ENCODE measurements around the gene KDR. TPM values are rescaled to one million over a fixed set of nuclear protein-coding genes. Genes with fewer than 3 reads are reported as not detected.

The KDR gene
- total and polyA plus RNA-seq, 9 of the 15 experiments (the other 6 are each of a cell fraction or from before 2014, with no cell fraction given), result 0.13 TPM; not detected in 8

DNA sequence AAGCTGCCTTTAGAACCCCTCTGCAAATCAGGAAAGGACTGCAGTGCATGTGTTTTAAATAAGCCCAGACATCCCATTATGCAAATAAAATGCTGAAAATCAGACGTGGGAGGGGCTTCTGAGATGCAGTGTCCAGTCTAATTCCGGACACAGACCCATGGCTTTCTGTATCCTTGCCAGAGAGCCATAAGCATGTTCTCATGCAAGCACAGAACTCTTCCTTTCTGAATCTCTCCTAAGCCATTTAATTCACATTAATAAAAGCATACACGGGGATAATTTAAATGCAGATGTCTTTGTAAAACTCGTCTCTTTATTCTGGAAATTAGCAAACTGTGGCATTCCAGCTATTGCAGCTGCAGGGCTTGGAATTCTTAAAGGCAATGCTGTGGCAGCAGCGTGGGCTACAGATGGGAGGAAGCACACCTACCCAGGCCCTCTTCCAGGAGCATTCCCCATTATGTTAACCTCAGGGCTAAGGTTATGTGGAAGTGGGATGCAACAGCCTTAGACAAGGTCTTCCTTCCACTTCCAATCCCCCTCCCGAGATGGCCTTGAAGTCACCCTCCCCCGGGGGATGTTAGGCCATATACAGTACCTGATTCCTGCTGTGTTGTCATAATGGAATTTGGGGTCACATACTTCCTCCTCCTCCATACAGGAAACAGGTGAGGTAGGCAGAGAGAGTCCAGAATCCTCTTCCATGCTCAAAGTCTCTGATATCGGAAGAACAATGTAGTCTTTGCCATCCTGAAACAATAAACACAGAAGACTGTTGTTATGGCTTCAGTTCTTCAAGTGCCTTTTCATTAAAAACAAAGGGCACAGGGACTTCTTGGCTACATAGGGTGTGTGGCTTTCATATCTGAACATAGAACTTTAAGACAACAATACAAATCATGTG lies 38.1 kb downstream of the KDR start:
- no peak overlapping the region for H2AFZ ChIP-seq (ENCODE audit: low read depth, low read length)
- POLR2A ChIA-PET, result interaction anchor here (0.8 kb wide), 1 partner anchor 12 kb away, joined by 3 read pairs; no protein-coding TSS in a partner anchor
- no TSS peak for BruUV-seq (replicated peaks)
- in situ Hi-C loops (cut with MboI), result no loop called here
- H3K4me1 ChIP-seq (replicated peaks in 1 of 2; ENCODE audit: control insufficient read depth in 2 of 2, insufficient read depth in 2 of 2, low read length in 2 of 2), result no peaks in the 10 kb centered on the region
- no peaks in the 10 kb centered on the region for H3K9me1 ChIP-seq (ENCODE audit: control insufficient read depth, insufficient read depth, low read length)
- intact Hi-C loops (cut with micrococcal nuclease), result no loop called here
- H4K20me1 ChIP-seq (replicated peaks; ENCODE audit: control insufficient read depth, insufficient read depth, low read length), result no peaks in the 10 kb centered on the region
- FAIRE-seq (no peak), DNase-seq (ENCODE audit: extremely low read depth in 1 of 4, low spot score in 3 of 4) (no peak), ATAC-seq (no peak)
- H3K9ac ChIP-seq (ENCODE audit: insufficient read depth in 1 of 2, low read depth in 2 of 2, low read length in 2 of 2), result no peak overlapping the region
- H3K36me3 ChIP-seq (ENCODE audit: control insufficient read depth, insufficient read depth, low read length), result no peaks in the 10 kb centered on the region
- H3K27me3 ChIP-seq (ENCODE audit: control insufficient read depth in 2 of 2, insufficient read depth in 2 of 2, low read length in 2 of 2), result peaks cover 0 to 11% of the 10 kb centered on the region in 2 experiments; a peak in 1 of 5 replicates
- no peaks in the 10 kb centered on the region for H3K79me2 ChIP-seq (ENCODE audit: control insufficient read depth, insufficient read depth, low read length)
- WGBS (ENCODE audit: insufficient coverage, low coverage, missing lambda C conversion rate), result 0% methylated on average over 8 of the region's 8 CpGs
- H3K9me3 ChIP-seq (replicated peaks; ENCODE audit: control insufficient read depth, insufficient read depth, low read depth, low read length), result no peaks in the 10 kb centered on the region
- H3K4me3 ChIP-seq, result no peak overlapping the region
- no peak overlapping the region for H3K27ac ChIP-seq (ENCODE audit: extremely low read depth, low read depth, low read length)
- H3K4me2 ChIP-seq (ENCODE audit: insufficient read depth, low read length), result no peak overlapping the region
- CTCF ChIA-PET (ENCODE audit: low intra/inter-chr PET ratio), result no interaction called here
- TF ChIP-seq GTF2F1 (IDR thresholded peaks at IDR 0.05; ENCODE audit: low read depth, low read length) (no peak), ZNF311 (CRISPR knock-in tag; IDR thresholded peaks at IDR 0.05) (no peak), ELF2 (CRISPR knock-in tag; IDR thresholded peaks at IDR 0.05) (no peak), ZNF655 (CRISPR knock-in tag; IDR thresholded peaks at IDR 0.05) (no peak), TCFL5 (CRISPR knock-in tag; conservative IDR thresholded peaks at IDR 0.05) (no peak), SAFB (IDR thresholded peaks at IDR 0.05; ENCODE audit: borderline replicate concordance, low read depth, low read length) (no peak), NCOA6 (IDR thresholded peaks at IDR 0.05) (no peak), PRPF4 (IDR thresholded peaks at IDR 0.05; ENCODE audit: insufficient read depth, low read depth, low read length, poor library complexity, severe bottlenecking) (no peak), BRCA1 (IDR thresholded peaks at IDR 0.05) (no peak), BRCA1 (CRISPR knock-in tag; IDR thresholded peaks at IDR 0.05) (no peak), CHCHD3 (CRISPR knock-in tag; IDR thresholded peaks at IDR 0.05) (no peak), ZNF347 (CRISPR knock-in tag; IDR thresholded peaks at IDR 0.05; ENCODE audit: low read depth) (no peak), STAG1 (CRISPR knock-in tag; IDR thresholded peaks at IDR 0.05; ENCODE audit: borderline replicate concordance) (no peak), ZNF740 (CRISPR knock-in tag; IDR thresholded peaks at IDR 0.05) (no peak), ZNF740 (tag; IDR thresholded peaks at IDR 0.05) (no peak), SUPT5H (IDR thresholded peaks at IDR 0.05) (no peak)
- TF ChIP-seq, protein P1, sequence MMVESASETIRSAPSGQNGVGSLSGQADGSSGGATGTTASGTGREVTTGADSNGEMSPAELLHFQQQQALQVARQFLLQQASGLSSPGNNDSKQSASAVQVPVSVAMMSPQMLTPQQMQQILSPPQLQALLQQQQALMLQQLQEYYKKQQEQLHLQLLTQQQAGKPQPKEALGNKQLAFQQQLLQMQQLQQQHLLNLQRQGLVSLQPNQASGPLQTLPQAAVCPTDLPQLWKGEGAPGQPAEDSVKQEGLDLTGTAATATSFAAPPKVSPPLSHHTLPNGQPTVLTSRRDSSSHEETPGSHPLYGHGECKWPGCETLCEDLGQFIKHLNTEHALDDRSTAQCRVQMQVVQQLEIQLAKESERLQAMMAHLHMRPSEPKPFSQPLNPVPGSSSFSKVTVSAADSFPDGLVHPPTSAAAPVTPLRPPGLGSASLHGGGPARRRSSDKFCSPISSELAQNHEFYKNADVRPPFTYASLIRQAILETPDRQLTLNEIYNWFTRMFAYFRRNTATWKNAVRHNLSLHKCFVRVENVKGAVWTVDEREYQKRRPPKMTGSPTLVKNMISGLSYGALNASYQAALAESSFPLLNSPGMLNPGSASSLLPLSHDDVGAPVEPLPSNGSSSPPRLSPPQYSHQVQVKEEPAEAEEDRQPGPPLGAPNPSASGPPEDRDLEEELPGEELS (CRISPR knock-in tag; IDR thresholded peaks at IDR 0.05; ENCODE audit: borderline replicate concordance), result no peak
